ENCODE data around the gene PPARG. TPM values are rescaled to one million over a fixed set of nuclear protein-coding genes. Genes with fewer than 3 reads are reported as not detected.
"Not testable (repeated sequence)": the region's sequence is repeated elsewhere in the genome, so short reads cannot be mapped to it uniquely, and the experiment has no call there.

The PPARG gene
- total RNA-seq, 2 donors from 2014 or later = 1.4 to 1.9 TPM

DNA sequence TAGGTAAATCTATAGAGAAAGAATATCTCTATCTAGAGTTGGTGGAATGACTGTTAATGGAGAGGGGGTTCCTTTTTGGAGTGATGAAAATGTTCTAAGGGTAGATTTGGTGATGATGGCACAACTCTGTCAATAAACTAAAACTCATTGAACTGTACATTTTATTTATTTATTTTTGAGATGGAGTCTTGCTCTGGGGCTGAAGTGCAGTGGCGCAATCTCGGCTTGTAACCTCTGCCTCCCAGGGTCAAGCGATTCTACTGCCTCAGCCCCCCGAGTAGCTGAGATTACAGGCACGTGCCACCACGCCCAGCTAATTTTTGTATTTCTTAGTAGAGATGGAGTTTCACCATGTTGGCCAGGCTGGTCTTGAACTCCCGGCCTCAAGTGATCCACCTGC is 3.1 kb upstream of the PPARG start:
- H3K4me1 Mint-ChIP-seq (ENCODE audit: low read depth); ATAC-seq (replicated peaks in 1 of 2); H3K27ac Mint-ChIP-seq; H3K4me3 Mint-ChIP-seq; H3K9me3 Mint-ChIP-seq; H3K36me3 Mint-ChIP-seq (ENCODE audit: insufficient read depth in 2 of 2); DNase-seq: not testable (repeated sequence)
- H3K27me3 Mint-ChIP-seq (ENCODE audit: low read depth) = peaks cover 59% of the 10 kb centered on the region

DNA sequence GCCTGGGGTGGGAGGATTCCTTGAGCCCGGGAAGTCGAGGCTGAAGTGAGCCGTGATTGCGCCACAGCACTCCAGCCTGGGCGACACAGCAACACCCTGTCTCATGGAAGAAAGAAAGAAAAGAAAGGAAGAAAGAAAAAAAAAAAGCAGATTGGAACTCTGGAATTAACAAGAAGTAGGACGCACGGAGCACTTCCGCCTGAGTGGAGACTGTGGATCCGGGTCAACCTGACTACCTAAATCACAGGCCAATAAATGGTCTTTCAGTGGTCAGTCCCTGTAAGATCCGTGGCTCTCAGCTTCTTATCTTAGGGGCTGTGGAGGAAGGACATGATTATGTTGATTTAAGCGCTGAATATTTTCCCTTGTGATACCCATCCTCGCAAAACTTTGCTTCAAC is 2.4 kb upstream of the PPARG start:
- no peak for ATAC-seq (replicated peaks in 1 of 2)
- no peak for DNase-seq
- no peak overlapping the region for H3K27ac Mint-ChIP-seq
- no peaks in the 10 kb centered on the region for H3K4me1 Mint-ChIP-seq (ENCODE audit: low read depth)
- H3K4me3 Mint-ChIP-seq = peak overlapping the region in 1 of 2 donors; percentile 77
- H3K9me3 Mint-ChIP-seq = peaks cover 0 to 3% of the 10 kb centered on the region in 2 donors
- peaks cover 0 to 2% of the 10 kb centered on the region in 2 donors for H3K36me3 Mint-ChIP-seq (ENCODE audit: insufficient read depth in 2 of 2)
- peaks cover 63% of the 10 kb centered on the region for H3K27me3 Mint-ChIP-seq (ENCODE audit: low read depth)

GRCh38 chr3:12286927-12287726 is 1.7 kb upstream of the PPARG start:
- peak overlapping the region; percentile 77 for H3K4me3 Mint-ChIP-seq
- peaks cover 0 to 3% of the 10 kb centered on the region in 2 donors for H3K9me3 Mint-ChIP-seq
- H3K27ac Mint-ChIP-seq = no peak overlapping the region
- H3K27me3 Mint-ChIP-seq (ENCODE audit: low read depth) = peaks cover 66% of the 10 kb centered on the region
- H3K4me1 Mint-ChIP-seq (ENCODE audit: low read depth) = no peaks in the 10 kb centered on the region
- H3K36me3 Mint-ChIP-seq (ENCODE audit: insufficient read depth in 2 of 2) = peaks cover 0 to 2% of the 10 kb centered on the region in 2 donors
- peak; percentile 33 to 44 for ATAC-seq (replicated peaks in 1 of 2)
- DNase-seq = peak; percentile 14 to 19

DNA sequence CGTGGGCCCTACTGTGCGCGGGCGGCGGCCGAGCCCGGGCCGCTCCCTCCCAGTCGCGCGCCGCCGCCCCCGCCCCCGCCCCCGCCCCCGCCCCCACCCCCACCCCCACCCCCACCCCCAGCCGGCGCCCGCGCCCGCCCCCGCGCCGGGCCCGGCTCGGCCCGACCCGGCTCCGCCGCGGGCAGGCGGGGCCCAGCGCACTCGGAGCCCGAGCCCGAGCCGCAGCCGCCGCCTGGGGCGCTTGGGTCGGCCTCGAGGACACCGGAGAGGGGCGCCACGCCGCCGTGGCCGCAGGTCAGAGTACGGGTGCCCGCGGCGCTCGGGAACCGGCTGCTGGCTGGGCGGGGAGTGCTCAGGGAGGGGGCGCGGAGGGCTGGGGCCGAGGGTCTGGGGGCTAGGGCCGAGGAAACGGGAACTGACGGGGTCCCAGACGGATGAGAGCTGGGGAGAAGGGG is 1.1 kb upstream of the PPARG start:
- DNase-seq (peak; percentile 29 to 49), ATAC-seq (replicated peaks in 1 of 2) (peak; percentile 77 to 81)
- peak overlapping the region; percentile 77 to 79 for H3K4me3 Mint-ChIP-seq
- H3K36me3 Mint-ChIP-seq (ENCODE audit: insufficient read depth in 2 of 2) = peaks cover 0 to 2% of the 10 kb centered on the region in 2 donors
- H3K27ac Mint-ChIP-seq = no peak overlapping the region
- H3K27me3 Mint-ChIP-seq (ENCODE audit: low read depth) = peaks cover 67% of the 10 kb centered on the region
- peaks cover 0 to 3% of the 10 kb centered on the region in 2 donors for H3K9me3 Mint-ChIP-seq
- H3K4me1 Mint-ChIP-seq (ENCODE audit: low read depth) = no peaks in the 10 kb centered on the region

- Mint-ChIP-seq H3K4me3 (peak overlapping the region in 1 of 2 donors; percentile 59), H3K9me3 (peaks cover 0 to 3% of the 10 kb centered on the region in 2 donors), H3K36me3 (ENCODE audit: insufficient read depth in 2 of 2) (peaks cover 0 to 2% of the 10 kb centered on the region in 2 donors), H3K4me1 (ENCODE audit: low read depth) (no peaks in the 10 kb centered on the region), H3K27me3 (ENCODE audit: low read depth) (peaks cover 54% of the 10 kb centered on the region), H3K27ac (no peak overlapping the region)
- DNase-seq (no peak), ATAC-seq (replicated peaks in 1 of 2) (no peak)
These were observed 654 bp downstream of the PPARG start for GRCh38 chr3:12289524-12289923.

DNA sequence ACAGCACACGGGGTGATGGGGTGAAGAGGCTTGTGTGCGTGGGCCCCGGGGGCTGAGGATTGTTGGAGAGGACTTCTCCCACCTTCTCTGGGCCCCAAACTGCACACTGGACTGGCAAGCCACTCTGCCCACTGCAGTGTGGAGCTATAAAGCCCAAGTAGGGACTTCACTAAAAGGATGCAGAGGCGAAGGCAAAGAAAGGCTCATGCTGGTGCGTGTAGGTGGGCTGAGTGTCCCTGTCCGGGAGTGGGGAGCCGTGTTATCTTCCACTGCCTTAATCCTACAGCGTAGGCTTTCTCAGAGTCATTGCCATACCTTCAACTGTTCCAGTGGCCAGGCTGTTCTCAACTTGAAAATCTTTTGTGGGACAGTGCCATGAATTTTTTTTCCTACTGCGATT is 3.9 kb downstream of the PPARG start:
- no peak overlapping the region for H3K4me3 Mint-ChIP-seq
- H3K36me3 Mint-ChIP-seq (ENCODE audit: insufficient read depth in 2 of 2) = no peaks in the 10 kb centered on the region
- ATAC-seq (replicated peaks in 1 of 2) (no peak), DNase-seq (no peak)
- H3K27me3 Mint-ChIP-seq (ENCODE audit: low read depth) = peaks cover 26% of the 10 kb centered on the region
- H3K27ac Mint-ChIP-seq = no peak overlapping the region
- H3K9me3 Mint-ChIP-seq = no peaks in the 10 kb centered on the region
- H3K4me1 Mint-ChIP-seq (ENCODE audit: low read depth) = no peaks in the 10 kb centered on the region

GRCh38 chr3:12294885-12295580 is 6.2 kb downstream of the PPARG start:
- DNase-seq (no peak), ATAC-seq (replicated peaks in 1 of 2) (no peak)
- H3K27ac Mint-ChIP-seq = no peak overlapping the region
- H3K27me3 Mint-ChIP-seq (ENCODE audit: low read depth) = peaks cover 14% of the 10 kb centered on the region
- no peaks in the 10 kb centered on the region for H3K9me3 Mint-ChIP-seq
- no peaks in the 10 kb centered on the region for H3K36me3 Mint-ChIP-seq (ENCODE audit: insufficient read depth in 2 of 2)
- no peak overlapping the region for H3K4me3 Mint-ChIP-seq
- H3K4me1 Mint-ChIP-seq (ENCODE audit: low read depth) = no peaks in the 10 kb centered on the region

- no peak overlapping the region for H3K27ac Mint-ChIP-seq
- H3K4me3 Mint-ChIP-seq = no peak overlapping the region
- ATAC-seq (replicated peaks in 1 of 2) (no peak), DNase-seq (no peak)
- H3K4me1 Mint-ChIP-seq (ENCODE audit: low read depth) = no peaks in the 10 kb centered on the region
- H3K36me3 Mint-ChIP-seq (ENCODE audit: insufficient read depth in 2 of 2) = no peaks in the 10 kb centered on the region
- peaks cover 8% of the 10 kb centered on the region for H3K27me3 Mint-ChIP-seq (ENCODE audit: low read depth)
- no peaks in the 10 kb centered on the region for H3K9me3 Mint-ChIP-seq
These were observed 7.6 kb downstream of the PPARG start for GRCh38 chr3:12296511-12296910.

DNA sequence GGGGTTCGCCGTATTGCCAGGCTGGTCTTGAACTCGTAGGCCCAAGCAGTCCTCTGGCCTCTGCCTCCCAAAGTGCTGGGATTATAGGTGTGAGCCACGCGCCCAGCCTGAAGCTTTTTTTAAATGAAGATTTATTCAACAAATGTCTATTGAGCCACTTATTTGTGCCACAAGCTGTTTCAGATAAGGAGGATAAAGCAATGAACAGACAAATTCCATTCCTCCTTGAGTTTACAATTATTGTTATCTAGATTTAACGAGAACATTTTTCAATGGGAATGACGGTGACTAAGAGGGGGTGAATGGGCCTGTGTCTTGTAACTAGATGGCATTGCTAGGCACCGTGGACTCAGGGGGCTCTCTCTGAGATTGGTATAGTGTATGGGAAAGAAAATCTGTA is 10.2 kb downstream of the PPARG start:
- DNase-seq (no peak), ATAC-seq (replicated peaks in 1 of 2) (no peak)
- H3K27me3 Mint-ChIP-seq (ENCODE audit: low read depth) = peaks cover 16% of the 10 kb centered on the region
- H3K27ac Mint-ChIP-seq = no peak overlapping the region
- H3K9me3 Mint-ChIP-seq = no peaks in the 10 kb centered on the region
- H3K36me3 Mint-ChIP-seq (ENCODE audit: insufficient read depth in 2 of 2) = no peaks in the 10 kb centered on the region
- no peak overlapping the region for H3K4me3 Mint-ChIP-seq
- H3K4me1 Mint-ChIP-seq (ENCODE audit: low read depth) = no peaks in the 10 kb centered on the region

GRCh38 chr3:12300137-12300536 is 11.3 kb downstream of the PPARG start:
- DNase-seq (no peak), ATAC-seq (replicated peaks in 1 of 2) (no peak)
- Mint-ChIP-seq H3K36me3 (ENCODE audit: insufficient read depth in 2 of 2) (no peaks in the 10 kb centered on the region), H3K27me3 (ENCODE audit: low read depth) (peaks cover 26% of the 10 kb centered on the region), H3K4me1 (ENCODE audit: low read depth) (no peaks in the 10 kb centered on the region), H3K9me3 (no peaks in the 10 kb centered on the region), H3K27ac (no peak overlapping the region), H3K4me3 (no peak overlapping the region)

DNA sequence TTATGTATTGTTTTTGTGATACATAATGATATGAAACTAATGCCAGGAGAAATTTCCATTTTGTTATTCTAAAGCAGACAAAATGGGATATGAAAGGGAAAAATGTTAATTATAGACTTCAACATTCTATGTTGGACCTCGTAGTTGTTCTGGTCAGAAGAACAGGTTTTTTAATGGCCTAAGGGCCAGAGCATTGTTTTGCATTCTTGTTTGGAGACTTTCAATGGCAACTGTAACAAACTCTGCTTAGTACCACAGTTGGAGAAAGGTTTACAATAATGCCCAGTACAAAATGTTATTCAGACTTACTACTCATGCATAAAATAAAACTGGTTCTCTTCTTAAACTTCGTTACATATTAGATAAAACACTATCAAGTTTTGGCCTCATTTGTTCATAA is 12.2 kb downstream of the PPARG start:
- DNase-seq = no peak
- Mint-ChIP-seq H3K27me3 (ENCODE audit: low read depth) (peaks cover 33% of the 10 kb centered on the region), H3K4me1 (ENCODE audit: low read depth) (no peaks in the 10 kb centered on the region), H3K36me3 (ENCODE audit: insufficient read depth in 2 of 2) (no peaks in the 10 kb centered on the region), H3K9me3 (no peaks in the 10 kb centered on the region), H3K4me3 (no peak overlapping the region), H3K27ac (no peak overlapping the region)
- ATAC-seq (replicated peaks in 1 of 2) = no peak

GRCh38 chr3:12301513-12301912 is 12.6 kb downstream of the PPARG start:
- H3K36me3 Mint-ChIP-seq (ENCODE audit: insufficient read depth in 2 of 2) = no peaks in the 10 kb centered on the region
- H3K9me3 Mint-ChIP-seq = no peaks in the 10 kb centered on the region
- peaks cover 35% of the 10 kb centered on the region for H3K27me3 Mint-ChIP-seq (ENCODE audit: low read depth)
- H3K27ac Mint-ChIP-seq = no peak overlapping the region
- ATAC-seq (replicated peaks in 1 of 2) = no peak
- no peak overlapping the region for H3K4me3 Mint-ChIP-seq
- no peaks in the 10 kb centered on the region for H3K4me1 Mint-ChIP-seq (ENCODE audit: low read depth)
- no peak for DNase-seq

GRCh38 chr3:12302564-12302963 is 13.7 kb downstream of the PPARG start:
- DNase-seq = no peak
- no peak for ATAC-seq (replicated peaks in 1 of 2)
- H3K27ac Mint-ChIP-seq = no peak overlapping the region
- H3K36me3 Mint-ChIP-seq (ENCODE audit: insufficient read depth in 2 of 2) = no peaks in the 10 kb centered on the region
- H3K9me3 Mint-ChIP-seq = no peaks in the 10 kb centered on the region
- peaks cover 1% of the 10 kb centered on the region for H3K4me1 Mint-ChIP-seq (ENCODE audit: low read depth)
- peaks cover 40% of the 10 kb centered on the region for H3K27me3 Mint-ChIP-seq (ENCODE audit: low read depth)
- no peak overlapping the region for H3K4me3 Mint-ChIP-seq
